ENCODE measurements around the gene SLC35F6.

- no peak for TF ChIP-seq CTCF (IDR thresholded peaks at IDR 0.05)
- no peak for TF ChIP-seq POLR2A (IDR thresholded peaks at IDR 0.05)
Observed at GRCh38 chr2:26782876-26783704, 19.0 kb downstream of the SLC35F6 start.

Measured in ovary (tissue), 3 donors.